NT2/D1 (cell line): ENCODE data around the gene TM9SF4.

Experiments used
- YY1 ChIP-seq: IDR thresholded peaks from 2 replicates; pipeline ENCODE4 v1.6.1; 2011; ENCODE audit not compliant: insufficient read length, insufficient read depth
- ZNF274 ChIP-seq: IDR thresholded peaks from 2 replicates; pipeline ENCODE4 v1.6.1; 2011; ENCODE audit warnings: mild to moderate bottlenecking, low read depth, low read length

GRCh38 chr20:32115211-32115767 is 5.8 kb downstream of the TM9SF4 start:
- TF ChIP-seq ZNF274 (no peak), YY1 (no peak)
